NCI-H1436 treated with DMSO at 0.1 percent for 48 hours (cell line): ENCODE measurements around the gene MAP4K1.
A peak's percentile ranks its signal among the peaks of the same experiment; 100 is the strongest.
"Not testable (repeated sequence)": the region's sequence is repeated elsewhere in the genome, so short reads cannot be mapped to it uniquely, and the experiment has no call there.

Experiments used
- DNase-seq: peaks from one replicate; lab custom pipeline; 2025; lab: John Stamatoyannopoulos, UW

Gene MAP4K1

DNA sequence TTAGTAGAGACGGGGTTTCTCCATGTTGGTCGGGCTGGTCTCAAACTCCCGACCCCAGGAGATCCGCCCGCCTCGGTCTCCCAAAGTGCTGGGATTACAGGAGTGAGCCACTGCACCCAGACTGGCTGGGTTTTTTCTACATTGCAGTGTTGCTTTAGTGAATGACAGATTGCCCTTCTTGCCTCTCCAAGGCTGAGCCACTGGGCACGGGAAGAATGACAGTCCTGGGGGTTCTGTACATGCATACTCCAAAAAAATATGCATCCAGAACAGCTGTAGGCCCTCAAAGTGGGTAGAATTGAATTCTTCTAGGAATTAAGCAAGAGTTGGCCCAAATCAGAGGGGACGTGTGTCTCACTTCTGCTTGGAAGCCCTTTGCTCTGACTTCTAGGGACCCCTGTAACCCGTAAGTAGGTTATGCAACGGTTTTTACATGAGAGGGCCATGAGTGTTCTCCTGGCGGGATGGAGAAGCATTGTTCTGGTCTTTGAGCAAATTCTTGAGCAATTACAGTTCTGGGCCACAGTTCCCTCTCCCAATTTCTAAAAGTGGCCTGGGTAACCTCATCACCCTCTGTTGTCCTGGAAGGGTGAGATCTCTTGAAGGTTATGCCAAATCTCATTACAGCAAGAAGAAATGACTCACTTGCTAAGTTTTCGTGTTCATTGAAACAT is 33.3 kb upstream of the MAP4K1 start:
- DNase-seq: no peak

DNA sequence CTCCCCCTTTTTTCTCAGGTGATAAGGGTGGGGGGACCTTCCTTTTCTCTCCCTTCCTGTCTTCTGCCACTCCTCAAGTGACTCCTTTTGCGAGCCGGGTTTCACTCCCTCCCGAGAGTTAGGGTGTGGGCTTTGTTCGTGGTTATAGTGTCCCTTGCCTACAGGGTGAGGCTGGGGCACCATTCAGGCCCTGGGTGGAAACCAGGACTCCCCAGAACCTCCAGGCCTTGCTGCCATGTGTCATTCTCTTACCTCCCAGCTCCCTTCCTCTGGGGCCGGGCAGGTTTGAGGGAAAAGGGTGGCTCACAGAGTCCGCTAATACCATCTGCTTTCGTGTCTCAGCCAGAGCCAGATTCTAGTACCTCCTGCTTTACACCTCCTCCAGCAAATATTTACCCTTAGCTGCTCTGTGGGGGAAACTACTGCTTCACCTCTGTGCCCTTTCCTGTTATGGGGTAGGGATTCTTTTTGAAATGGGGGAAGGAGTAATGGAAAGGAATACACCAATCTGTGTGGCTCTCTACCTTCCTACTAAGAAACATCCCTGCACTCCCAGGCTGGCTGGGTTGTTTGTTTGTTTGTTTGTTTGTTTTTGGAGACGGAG is 32.5 kb upstream of the MAP4K1 start:
- no peak for DNase-seq

DNA sequence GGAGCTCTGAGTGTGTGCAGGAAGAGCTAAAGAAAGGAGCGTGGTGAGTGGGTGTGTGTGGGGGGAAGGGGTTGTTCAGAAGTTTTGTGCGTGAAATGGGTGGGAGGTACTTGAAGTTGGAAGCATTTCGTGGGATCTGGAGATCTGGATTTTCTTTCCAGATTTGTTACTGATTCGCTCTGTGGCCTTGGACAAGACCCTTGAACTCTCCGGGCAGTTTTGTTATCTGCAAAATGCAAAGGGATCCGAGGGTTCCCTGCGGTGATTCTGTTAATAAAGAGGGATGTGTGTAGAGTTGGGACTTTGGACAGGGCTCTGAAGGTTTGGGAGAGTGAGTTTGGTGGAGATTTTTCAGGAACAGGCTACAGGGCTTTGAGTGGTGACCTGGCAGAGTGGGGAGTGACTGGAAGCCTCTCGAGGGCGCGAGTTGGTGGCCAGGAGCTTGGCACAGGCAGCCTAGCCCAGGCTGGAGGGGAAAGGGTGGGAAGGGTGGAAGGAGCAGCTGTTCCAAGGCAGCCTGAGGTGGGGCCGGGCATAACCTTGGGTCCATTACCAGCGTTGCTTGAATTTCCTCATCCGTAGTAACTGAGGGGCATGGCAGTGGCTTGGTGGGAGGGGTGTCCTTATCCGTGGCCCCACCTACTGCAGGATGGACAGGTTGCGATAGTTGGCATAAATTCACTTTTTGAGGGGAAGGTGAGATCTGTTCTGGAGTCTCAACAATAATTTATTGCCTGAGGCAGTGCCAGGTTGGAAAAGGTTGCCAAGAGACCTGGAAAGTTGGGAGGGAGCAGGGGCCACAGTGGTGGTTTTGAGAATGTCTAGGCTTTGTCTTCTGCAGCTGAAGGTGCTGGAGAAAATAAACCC is 31.8 kb upstream of the MAP4K1 start:
- DNase-seq: no peak

DNA sequence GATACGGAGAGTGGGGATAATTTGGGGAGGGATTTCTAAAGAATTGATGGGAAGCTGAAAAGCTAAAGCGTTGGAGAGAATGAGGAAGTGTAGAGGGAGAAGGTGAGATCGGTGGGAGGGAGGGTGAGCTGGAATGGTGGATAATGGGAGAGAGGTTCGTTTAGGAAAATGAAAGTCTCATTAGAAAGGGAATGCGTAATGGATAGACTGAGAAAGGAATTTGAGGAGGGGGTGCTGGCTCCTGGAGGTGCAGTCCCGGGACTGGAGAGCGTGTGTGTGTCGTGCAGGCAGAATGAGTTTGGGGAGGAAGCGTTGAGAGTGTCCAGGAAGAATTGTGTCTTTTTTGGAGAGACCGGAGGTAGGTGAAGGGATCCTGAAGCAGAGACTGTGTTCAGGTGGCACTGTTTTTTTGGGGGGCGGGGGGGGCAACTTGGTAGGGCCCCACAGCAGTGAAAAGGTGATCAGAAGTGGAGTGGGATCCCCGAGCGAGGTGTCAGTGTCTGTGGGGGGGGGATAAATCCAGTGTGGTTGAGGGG is 31.1 kb upstream of the MAP4K1 start:
- no peak for DNase-seq

DNA sequence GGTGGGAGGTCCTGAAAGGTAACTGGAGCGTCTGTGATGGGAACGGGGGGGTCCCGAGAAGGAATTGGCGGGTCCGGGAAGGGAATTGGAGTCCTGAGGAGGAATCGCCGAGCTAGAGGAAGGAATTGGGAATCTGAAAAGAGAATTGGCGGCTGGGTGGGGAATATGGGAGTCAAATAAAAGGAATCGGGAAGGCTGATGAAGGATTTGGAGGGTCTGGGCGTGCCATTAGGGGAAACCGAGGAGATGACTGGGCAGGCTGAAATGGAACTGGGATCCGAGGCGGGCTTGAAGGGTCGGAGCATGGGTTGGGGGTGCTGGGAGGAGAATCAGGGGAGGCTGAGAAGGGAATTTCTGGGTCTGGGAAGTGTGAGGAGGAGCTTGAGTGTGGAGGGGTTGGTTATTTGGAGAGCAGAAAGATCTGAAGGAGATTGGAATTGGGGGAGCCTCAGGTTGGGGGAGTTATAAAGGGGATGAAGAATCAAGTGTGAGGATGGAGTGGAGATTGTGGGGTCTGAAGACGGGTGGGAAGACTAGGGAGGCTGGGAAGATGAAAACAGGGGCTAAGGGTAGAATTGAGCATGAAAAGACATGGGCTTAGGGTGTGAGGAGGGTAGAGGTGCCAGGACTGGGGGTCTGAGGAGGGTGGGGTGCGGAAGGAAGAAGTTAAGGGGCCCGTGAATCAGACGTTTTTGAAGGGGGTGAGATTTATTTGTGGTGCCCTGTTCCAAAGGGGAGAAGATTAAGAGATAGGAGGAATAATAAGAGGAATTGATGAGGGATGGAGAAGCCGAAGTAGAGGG is 30.4 kb upstream of the MAP4K1 start:
- no peak for DNase-seq

DNA sequence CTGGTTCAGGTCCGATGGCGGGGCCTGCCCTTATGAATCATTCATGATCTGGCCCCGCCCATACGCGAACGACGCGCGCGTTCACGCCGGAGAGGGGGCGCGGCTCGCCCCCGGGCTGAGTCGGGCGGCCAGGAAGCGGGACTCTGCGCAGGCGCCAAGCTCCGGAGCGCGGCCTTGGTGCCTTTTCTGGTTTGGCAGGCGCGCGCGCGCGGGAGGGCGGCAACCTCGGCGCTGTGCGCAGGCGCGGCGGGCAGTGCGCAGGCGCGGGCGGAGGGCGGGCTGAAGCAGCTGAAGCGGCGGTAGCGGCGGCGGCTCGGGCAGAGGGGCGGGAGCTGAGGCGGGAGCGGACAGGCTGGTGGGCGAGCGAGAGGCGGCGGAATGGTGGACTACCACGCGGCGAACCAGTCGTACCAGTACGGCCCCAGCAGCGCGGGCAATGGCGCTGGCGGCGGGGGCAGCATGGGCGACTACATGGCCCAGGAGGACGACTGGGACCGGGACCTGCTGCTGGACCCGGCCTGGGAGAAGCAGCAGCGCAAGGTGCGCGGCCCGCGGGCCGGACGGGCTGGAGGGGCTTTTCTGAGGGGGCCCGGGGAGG is 29.7 kb upstream of the MAP4K1 start, which contains the start of gene ACTN4:
ACTN4 (plus strand) TSS at position 282 of the 598 bp plus-strand sequence; CDS start at position 379, 97 bp downstream.
- DNase-seq: peak; percentile 73

DNA sequence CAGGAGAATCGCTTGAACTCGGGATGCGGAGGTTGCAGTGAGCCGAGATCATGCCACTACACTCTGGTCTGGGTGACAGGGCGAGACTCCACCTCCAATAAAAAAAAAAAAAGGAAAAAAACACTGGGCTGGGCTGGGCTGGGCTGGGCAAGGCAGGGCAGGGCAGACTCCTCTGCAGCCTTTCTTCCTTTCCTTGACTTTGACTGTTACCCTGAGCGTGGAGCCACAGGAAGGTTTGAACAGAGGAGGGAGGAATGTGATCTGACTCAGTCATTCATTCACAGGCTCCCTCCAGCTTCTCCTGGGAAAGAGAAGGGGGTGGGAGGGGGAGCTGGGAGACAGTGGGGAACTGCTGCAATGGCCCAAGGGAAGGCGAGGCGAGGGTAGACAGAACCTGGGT is 27.0 kb upstream of the MAP4K1 start:
- no peak for DNase-seq

DNA sequence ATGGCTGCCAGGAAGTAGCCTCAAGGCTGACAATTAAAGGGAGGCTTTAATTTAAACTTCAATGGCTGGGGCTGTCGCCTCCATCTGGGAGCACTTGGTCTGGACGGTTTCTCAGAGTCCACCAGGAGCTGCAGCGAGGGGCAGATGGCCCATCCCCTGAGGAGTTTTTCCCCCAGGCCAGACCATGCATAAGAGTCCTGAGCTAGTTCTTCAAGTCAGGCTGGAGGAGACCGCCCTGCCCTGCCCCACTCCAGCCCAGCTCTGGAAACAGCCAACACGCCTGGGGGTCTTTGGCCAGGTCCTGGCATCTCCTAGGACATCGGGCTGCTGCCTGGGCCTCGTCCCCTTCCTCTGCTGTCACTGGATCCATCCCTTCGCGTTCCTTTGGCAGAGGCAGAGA is 24.4 kb upstream of the MAP4K1 start:
- no peak for DNase-seq

DNA sequence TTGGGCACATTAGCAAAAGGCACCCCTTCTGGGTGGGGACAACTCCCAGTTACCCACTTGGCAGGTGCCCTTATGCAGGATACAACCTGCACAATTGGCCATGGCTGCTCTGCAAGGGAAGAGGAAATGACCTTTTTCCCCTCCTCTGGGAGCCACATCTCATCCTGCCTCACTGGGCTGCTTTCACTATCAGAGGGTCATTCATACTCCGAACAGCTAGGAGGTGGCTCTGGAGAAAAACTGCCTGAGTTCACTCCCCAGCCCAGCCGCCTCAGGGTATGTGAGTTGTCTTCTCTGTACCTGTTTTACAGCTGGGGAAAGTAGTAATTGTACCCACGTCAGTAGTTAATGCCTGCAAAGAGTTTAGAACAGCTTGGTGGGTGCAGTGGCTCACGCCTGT is 22.6 kb upstream of the MAP4K1 start:
- no peak for DNase-seq

DNA sequence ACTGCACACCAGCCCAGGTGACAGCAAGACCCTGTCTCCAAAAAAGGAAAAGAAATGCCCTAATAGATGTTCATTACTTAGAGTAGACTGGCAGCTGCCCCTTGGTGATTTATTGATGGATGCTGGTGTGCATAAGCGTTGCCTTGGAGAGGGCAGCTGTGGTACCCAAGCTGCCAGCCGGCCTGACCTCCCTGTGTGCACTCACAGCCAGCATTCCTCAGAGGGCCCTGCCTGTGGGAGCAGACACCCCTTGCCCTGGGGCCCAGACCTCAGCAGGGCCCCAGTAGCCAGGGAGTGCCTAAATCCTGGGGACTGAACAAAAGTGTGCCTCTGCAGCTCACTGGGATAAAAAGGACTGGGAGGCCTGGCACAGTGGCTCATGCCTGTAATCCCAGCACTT is 21.9 kb upstream of the MAP4K1 start:
- no peak for DNase-seq

DNA sequence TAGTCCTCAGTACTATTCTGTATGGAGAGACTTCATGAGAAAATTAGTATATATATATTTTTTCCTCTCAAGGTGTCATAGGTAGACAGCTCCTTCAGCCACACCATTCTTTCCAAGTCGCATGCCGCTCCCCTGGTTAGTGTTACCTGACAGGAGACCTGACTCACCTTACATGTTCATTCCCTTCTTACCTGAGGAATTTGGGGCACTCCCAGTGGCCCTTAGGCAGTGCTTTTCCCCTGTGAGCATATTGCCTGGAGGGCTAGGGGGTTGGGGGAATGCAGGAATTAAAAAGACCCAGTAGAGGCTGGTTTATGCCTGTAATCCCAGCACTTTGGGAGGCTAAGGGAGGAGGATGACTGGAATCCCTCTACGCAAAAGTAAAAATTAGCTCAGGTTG is 20.7 kb upstream of the MAP4K1 start:
- DNase-seq: no peak

DNA sequence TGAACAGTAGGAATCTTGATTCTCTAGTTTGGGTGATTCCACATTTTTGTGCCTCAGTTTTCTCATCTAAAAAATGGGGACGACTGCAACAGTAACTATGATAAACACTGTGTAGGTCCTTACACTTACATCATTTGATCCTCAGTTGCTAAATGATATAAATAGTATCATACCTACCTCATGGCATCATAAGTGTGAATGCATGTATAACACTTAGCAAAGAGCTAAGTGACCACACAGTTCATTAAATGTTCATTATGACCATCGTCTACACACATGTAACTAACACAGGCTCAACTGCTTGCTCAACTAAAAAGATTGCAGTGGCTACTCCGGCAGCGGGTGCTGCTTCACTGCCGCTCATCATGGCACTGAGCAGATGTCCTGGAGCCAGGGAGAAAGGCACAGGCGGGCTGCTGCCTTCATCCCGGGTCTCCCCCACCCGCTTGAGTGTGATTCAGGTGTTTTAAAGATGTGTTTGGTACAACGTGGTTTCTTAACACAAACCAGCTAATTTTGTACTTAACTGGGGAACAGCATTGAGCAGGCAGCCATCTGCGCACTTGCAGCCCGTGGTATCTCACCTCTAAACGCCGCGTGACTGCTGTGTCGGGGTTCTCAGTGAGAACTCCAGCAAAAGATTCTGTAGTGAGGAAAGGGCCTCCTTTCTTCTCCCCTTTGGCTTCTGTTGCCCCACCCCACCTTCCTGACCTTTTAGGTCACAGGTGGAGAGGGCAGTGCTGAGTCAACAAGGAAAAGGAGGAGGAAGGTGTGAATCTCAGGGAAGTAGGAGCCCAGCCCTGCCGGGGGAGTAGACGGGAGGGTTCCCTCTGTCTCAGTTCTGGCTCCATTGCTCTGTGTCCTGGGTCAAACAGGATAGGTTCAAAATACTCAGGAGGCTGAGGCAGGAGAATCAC is 18.0 kb upstream of the MAP4K1 start:
- no peak for DNase-seq

DNA sequence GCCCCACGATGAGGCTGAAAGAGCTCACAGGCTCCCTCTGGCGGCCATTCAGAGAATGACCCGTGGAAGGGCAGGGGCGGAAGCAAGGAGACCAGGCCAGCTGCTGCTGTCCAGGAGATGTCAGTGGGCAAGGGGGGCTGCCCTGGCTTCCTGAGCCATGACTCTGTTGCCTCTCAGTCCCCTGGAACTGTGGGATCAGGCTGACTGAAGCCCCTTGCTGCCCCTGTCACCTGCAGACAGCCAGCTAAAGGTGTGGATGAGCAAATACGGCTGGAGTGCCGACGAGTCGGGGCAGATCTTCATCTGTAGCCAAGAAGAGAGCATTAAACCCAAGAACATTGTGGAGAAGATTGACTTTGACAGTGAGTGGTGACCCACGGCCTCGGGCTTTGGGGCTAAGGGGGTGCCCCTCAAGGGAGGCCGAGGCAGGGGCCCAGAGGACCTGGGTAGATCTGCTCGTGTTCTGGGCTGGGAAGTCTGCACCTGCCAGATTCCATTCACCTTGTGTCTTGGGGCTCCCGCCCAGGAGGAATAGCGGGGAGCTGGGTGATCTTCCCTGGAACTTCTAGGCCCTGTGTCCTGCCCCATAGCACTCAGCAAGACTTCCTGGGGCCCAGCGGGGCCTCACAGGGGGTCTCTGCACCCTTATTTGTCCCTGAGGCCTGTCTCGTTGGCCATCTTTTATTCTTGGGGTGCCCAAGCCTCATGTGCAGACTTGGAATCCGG is 17.2 kb upstream of the MAP4K1 start:
- no peak for DNase-seq

DNA sequence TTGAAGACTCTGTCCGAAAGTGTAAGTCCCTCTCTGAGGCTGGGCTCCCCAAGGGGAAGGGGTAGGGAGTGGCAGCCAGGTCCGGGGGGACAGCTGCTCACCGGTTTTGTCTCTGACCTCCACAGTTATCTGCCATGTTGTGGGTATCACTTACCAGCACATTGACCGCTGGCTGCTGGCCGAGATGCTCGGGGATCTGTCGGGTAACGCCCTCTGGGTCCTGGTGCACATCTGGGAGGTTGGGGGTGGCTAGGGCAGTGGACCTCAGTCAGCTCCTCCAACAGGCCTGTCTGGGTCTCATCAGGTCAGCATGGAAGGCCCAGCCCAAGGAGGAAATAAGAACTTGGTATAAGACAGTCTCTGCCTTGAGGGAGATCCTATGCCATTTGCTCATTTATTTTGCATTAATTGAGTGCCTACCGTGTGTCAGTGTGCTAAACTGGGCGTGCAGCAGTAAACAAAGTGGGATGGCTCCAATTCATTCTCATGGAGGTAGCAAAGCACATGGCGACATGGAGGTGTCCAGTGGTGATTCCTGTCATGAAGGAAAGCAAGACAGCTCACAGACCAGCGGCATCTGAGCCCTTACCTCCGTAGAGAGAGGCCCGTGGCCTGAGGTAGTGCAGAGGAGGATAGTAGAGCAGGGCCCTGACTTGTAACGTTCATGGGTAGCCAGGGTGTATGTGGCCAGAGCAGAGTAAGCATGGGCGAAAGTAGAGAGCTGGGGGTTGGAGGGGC is 14.9 kb upstream of the MAP4K1 start:
- DNase-seq: no peak

DNA sequence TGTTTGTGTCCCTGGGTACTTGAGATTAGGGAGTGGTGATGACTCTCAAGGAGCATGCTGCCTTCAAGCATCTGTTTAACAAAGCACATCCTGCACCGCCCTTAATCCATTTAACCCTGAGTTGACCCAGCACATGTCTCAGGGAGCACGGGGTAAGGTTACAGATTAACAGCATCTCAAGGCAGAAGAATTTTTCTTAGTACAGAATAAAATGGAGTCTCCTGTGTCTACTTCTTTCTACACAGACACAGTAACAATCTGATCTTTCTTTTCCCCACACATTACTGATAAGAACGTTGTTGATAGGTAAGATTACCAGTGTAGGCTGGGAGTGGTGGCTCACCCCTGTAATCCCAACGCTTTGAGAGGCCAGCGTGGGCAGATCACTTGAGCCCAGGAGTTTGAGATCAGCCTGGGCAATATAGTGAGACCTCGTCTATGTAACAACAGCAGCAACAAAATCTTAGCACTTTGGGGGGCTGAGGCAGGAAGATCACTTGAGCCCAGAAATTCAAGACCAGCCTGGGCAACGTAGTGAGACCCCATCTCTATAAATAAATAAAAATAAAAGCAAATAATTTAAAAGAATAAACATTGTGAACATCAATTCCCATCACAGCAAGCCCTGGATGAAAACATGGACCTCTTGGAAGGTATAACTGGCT is 14.2 kb upstream of the MAP4K1 start:
- not testable (repeated sequence) for DNase-seq

DNA sequence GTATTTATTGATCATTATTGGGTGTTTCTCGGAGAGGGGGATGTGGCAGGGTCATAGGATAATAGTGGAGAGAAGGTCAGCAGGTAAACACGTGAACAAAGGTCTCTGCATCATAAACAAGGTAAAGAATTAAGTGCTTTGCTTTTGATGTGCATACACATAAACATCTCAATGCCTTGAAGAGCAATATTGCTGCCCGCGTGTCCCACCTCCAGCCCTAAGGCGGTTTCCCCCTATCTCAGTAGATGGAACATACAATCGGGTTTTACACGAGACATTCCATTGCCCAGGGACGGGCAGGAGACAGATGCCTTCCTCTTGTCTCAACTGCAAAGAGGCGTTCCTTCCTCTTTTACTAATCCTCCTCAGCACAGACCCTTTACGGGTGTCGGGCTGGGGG is 13.5 kb upstream of the MAP4K1 start:
- not testable (repeated sequence) for DNase-seq

DNA sequence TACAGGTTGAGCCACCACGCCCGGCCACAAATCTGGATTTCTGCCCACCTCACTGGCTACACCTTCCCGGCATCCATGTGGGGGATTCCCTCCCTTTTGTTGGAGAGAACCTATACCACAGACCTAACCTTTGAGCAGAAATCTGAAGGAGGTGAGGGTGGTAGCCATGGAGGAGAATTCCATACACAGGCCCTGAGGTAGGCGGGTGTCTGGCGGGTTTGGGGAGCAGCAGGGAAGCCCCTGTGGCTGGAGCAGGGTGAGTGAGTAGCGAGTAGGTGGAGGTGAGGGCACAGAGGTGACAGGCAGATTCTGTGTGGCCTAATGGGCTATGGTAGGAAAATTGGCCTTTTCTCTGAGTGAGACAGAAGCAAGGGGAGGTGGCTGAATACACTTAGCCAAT is 11.8 kb upstream of the MAP4K1 start:
- no peak for DNase-seq

DNA sequence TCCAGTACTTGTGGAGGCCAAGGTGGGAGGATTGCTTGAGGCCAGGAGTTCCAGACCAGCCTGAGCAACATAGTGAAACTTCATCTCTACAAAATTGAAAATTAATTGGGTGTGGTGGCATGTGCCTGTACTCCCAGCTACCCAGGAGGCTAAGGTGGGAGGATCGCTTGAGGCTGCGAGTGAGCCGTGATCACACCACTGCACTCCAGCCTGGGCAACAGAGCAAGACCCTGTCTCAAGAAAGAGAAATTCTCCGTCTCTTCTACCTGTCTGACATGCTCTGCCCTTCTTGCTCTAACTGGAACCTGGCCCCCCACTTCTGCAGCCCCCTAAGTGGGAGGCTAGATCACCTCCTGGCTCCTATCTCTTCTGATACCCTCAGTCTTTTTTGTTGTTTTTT is 8.6 kb upstream of the MAP4K1 start:
- DNase-seq: no peak
